ENCODE measurements around the gene HOXA13.
A peak's percentile ranks its signal among the peaks of the same experiment; 100 is the strongest.

Gene HOXA13

DNA sequence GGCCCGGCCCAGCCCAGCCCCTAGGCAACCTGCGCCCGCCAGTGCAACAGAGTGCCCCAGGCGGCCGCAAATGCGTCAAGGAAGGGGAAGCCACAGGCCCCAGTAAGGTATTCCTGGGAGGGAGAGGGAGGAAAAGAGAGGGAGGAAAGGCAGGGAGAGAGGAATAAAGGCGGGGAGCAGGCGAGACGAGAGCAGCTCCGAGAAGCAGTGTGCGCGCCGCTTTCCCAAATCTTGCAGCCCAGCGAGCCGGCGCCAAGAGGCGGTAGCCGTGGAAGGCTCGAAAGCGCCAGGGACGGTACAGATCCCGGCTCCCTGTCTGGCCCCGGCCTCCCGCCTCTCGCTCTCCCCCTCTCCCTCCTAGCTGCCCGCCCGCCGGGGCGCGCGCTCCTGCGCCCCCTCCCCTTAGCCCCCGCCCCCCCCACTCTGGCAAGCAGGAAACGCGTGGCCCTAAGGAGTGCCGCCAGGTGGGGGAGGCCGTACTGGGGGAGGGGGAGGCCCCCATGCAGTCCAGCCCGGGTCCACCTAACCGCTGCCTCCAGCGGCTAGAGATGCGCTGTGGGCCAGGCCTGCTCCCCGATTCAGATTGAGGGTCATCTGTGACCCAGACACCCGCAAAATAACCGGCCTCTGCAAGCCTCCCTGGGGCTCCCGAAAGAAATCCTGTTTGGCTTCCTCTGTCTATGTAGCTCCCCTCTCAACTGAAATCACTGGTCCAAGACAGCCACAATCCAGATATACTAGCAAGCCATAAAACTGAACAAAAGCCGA is 30.0 kb downstream of the HOXA13 start:
- DNase-seq, result no peak

DNA sequence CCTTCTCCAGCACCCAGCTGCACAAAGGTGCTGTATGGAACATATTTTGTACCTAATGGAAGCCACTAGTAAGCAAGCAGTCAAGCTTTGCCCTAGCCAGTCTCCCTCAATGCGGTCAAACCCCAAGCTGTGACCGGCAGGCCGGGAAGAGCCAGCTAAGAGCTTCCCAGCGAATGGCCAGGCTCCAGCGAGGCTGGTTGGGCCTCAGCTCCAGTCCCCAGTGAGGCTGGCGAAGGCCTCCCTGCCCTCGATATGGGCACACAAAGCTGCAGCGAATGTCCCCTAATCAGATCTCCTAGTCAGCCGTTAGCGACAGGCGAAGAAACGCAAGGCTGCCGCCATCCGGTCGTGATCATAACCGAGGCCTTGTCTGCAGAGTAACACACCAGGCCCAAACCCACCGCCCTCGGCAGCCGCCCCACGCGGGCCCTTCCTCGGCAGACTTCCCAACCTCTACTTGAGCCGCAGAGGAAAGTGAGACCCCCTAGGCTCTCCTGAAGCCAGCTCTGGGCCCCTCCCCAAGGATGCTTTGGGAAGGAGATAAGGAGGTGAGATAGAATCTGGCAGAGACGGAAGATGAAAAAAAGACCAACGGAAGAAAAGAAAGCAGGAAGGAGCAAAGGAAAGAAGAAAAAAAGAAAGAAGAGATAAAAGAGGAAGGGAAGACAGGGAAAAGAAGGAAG is 31.5 kb downstream of the HOXA13 start:
- no peak for DNase-seq

DNA sequence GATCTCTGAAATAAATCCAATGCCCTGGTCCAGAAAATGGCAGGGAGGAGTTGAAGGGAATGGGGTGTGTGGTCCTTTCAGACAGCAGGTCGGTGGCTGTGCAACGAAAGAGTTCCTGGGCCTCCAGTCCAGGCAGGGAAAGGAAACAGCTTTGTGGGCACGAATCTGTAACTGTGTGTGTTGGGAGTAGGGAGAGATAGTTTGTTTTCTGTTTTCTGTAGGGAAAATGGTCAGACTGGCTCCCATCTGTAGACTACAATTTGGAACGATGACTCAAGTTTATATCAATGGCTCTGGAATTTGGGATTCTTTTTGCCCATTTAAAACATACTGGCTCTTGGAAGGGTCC is 32.0 kb downstream of the HOXA13 start:
- DNase-seq, result no peak

DNA sequence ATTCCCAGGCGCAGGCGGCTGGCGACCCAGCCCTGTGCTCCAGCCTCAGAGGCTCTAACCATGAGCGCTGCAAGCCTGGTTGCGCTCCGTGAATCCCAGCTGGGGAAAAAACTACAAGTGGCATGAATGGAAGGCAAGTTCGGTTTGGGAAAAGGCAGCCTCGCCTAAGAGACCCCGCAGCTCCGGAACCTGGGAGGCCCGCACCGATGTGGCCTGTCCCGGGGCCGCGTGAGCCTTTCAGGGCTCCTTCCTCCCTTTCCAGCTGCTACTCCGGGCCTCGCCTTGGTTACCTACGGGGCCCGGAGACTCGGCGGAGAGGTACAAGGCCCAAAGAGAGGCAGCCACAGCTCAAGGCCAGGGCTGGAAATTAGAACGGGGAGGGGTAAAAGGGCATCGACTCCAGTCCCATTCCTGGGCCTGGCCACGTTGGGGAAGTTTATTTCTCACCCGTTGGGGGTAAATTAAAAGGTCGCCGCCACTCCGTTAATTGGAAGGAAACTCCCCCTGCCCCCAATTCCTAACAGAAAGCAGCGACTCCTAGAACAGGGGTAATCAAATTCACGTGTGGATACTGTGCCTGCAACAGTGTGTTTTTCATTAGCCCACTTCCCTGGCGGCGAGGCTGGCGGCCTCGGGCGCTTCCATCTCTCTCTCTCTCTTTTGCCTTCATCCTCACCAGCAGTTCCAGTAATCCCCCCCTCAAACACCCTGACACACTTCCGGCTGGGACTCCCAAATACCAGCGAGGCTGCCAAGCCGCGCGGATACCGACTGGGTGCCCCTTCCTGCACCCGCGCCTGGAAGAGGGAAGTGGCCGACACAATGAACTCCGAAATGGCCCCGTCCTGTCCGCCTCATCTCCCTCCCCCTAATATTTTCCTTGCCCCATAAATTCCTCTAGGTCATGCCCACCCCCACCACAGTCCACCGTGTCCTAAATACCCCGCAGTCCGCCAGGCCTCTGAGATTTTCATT is 33.1 kb downstream of the HOXA13 start:
- no peak for DNase-seq

DNA sequence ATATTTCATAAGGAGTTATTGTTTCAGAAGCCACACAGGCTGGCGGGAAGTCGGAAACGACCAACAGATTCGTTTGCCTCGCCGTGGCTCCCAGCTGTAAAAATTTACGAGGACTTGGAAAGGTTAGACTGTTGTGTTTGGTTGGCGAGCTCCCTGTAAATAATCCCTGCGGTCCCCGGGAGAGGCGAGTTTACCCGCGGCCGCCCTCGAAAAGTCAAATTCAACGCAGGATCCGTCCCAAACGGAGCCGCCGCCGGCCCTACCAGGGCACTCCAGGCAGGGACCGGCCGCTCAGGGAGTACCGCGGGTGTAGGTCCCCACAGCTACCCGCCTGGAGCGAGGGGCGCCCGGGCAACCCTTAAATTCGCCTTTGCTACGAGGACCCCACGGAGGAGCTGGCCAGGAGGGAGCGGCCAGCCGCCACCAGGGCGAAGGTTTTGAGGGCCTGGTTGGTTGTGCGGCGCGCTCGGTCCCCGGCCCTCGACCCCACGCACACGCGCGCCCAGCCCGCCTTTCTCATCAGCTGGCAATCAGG is 33.8 kb downstream of the HOXA13 start:
- DNase-seq, result no peak

DNA sequence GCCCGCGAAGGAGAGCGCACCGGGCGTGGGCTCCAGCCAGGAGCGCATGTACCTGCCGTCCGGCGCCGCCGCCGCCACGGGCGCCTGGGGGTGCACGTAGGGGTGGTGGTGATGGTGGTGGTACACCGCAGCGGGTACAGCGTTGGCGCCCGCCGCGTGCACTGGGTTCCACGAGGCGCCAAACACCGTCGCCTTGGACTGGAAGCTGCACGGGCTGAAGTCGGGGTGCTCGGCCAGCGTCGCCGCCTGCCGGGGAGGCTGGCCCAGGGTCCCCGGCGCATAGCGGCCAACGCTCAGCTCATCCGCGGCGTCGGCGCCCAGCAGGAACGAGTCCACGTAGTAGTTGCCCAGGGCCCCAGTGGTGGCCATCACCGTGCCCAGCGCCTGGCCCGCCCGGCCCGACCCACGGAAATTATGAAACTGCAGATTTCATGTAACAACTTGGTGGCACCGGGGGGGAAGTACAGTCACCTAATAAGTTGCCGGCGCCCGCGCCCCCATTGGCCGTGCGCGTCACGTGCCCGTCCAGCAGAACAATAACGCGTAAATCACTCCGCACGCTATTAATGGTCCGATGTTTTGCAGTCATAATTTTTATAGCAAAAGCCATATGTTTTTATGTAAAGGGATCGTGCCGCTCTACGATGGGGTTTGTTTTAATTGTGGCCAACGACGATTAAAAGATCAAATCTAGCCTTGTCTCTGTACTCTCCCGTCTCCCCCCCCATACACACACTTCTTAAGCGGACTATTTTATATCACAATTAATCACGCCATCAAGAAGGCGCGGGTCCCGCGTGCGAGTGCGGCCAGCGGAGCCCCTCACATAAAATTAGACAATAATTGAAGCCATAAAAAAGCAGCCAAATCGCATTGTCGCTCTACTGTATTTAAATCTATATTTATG is 34.5 kb downstream of the HOXA13 start, which contains the start of gene HOXA9:
Gene HOXA9, minus strand, starts transcription at position 449 of the 907 bp plus-strand sequence. Its CDS starts 80 bp downstream, at position 369.
- no peak for DNase-seq

DNA sequence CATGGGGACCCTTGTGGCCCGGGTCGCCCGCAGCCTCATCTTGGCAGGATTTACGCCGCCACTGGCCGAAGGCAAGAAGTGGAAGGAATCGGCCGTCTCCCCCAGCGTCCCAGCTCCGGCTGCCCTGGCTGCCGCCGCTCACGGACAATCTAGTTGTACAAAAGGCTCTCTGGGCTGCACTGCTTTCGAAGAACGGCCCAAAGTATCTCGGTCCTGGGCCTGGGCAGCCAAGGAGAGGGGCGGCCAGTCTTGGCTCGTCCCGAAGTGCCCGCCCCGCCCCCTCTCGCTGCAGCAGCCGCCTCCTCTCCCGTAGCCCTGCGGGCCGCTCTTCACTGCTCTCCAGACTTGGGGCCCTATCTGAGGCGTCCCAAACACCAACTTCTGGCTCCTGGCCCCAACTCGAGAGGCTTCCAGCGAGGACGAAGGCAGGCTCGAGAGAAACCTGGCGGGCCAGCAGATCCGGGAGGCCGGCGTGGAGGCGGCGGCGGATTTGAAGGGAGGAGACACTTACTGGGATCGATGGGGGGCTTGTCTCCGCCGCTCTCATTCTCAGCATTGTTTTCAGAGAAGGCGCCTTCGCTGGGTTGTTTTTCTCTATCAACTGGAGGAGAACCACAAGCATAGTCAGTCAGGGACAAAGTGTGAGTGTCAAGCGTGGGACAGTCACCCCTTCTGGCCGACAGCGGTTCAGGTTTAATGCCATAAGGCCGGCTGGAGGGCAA is 35.4 kb downstream of the HOXA13 start:
- no peak for DNase-seq

DNA sequence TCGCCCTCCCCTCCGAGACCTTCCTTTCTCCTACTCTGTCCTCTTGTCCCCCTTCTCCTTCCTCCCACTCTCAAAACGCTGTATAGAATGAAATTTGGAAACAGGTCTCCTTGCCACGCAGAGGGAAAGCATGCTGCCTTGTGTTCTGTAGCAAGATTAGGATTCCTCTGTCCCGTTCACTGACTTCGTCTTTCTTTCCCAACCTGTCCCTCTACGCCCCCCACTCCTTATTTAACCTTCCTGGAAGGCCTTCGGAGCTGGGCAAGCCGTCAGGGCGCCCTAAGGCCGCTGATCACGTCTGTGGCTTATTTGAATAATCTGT is 35.9 kb downstream of the HOXA13 start:
- DNase-seq, result no peak

DNA sequence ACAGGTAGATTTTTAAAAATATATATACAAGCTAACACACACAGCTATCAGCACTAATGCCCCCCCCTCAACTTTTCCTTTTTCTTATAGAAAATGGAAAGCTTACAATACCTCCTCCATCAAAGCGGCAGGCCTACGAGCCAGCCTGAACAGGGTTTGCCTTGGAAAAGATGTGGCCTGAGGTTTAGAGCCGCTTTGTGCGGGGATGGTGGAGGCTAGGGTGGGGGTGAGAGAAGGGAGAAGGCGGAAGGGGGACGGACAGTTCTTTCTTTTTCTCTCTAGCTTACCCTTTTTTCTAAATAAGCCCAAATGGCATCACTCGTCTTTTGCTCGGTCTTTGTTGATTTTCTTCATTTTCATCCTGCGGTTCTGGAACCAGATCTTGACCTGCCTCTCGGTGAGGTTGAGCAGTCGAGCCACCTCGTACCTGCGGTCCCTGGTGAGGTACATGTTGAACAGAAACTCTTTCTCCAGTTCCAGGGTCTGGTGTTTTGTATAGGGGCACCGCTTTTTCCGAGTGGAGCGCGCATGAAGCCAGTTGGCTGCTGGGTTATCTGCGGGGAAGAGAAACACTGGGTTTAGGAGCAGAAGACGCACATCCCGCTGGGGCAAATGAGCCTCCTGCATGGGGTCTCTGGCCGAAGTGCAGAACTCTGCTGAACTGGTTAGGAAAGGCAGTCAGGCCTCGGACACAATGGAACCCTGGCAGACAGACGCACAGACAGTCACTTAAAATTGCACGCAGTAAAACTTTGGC is 36.4 kb downstream of the HOXA13 start:
- DNase-seq, result no peak

DNA sequence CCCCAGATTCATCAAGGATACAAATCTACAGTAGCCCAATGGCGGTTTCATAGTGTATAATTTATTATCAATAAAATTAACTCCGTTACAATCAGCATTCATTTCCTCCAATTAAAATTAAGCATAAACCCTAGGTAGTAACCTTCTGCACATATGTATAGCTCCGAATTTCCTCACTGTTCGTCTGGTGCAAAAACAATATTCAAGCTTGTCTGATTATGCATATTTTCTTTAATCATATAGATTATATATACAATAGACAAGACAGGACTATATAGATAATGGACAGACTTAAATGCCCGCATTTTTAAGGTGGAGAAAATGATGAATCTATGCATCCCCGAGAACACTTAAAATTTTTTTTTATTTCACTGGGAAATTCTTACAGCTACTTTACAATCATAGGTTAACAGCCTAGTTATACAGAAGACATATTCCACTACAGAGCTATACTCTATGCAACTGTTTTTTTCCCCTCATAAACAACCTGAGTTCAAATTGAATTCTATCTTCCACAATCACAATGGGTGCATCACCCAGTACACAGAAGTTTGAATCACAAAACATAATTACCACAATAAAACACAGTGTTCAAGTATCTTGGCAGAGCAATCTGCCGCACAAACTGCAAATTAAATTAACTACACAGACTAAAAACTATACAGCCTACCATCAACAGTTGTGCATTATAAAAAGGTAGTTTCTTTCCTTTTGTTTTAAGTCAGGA is 37.2 kb downstream of the HOXA13 start:
- DNase-seq, result no peak

DNA sequence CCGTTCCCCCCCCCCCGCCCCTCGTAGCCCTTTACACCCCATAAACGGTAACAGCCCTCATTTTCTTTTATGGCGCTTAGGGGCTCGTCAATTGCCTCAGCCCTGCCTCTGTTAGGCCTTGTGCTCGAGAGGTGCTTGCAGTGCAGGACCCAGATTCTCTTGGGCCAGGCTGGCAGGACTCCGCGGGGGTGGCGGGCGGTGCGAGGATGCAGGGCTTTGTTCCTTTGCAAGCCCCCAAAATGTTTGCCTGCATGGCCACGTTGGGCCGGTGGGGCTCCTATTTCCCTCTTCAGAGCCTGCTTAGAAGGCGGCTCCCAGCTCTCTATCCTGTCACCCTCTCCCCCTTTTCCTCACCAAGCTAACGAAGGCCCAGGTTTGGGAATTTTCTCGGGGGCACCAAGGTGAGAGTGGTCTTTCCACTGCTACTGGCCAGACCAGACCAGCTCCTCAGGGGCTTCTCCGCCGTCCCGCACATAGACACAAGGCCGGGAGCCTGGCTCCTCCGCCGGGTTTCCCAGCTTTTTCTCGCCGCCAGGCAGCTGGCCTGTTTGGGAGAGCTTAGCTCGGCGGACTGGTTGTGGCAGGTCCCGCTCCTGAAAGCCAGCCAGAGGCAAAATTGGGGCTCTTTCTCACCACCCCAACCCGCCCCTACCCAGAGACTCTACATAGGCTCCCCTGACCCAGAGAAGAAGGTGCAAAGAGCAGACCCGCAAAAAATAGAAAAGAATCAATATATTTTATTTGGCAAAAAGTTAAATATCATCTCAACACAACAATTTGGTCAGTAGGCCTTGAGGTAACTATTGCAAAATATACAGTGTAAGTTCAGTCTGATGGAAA is 38.0 kb downstream of the HOXA13 start:
- DNase-seq, result no peak

DNA sequence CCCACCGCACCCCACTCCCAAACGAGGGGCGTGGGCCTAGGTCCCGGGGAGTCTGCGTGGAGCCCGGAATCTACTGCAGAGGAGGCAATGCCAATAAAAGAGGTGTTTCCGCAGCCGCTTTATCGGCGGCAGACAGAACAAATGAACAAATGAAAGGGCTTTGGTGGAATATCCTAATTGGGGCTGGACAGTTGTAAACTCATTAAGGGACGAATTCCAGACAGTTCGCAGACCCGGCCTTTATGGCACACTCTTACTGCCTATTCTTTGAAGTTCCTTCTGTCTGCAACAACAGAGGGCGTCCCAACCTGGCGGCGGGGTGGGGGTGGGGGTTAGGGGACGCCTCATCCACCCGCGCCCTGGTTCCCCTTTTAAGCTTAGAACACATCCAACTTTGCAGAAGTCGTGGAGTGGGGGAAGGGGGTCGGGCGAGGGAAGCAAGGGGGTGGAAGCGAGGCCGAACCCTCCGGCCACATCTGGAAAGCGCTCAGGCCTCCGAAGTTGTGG is 38.6 kb downstream of the HOXA13 start:
- DNase-seq, result no peak

DNA sequence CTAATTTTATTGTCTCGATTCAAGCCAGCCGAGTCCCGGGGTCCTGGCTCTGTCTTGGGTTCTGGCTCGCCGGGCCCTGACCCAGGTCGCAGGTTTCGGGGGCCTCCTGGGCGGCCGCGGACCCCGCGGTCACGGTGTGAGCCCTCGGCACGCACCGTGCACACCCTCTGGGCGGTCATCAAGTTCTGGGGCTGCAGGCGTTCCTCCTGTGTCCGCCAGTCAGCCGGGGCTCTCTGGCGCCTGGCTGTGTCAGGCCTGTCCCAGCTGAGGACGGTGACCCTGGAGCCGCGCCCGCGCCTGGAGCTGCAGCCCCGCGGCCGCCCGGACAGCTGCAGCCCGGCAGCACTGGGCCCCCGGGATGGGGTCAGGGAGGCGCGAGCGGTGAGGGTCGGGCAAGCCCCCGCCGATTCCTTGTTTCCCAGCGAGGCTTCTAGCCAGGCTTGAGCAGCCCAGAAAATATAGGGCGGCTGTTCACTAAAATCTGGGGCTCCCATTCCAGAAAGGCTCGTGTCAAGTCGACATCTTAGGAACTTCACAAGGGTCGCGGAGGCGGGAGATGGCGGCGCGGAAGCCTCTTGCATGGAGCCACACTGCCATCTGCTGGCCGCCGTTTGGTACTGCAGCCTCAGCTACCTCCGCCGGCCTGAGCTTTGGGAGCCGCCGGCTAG is 39.2 kb downstream of the HOXA13 start:
- peak; percentile 86 to 88 for DNase-seq

DNA sequence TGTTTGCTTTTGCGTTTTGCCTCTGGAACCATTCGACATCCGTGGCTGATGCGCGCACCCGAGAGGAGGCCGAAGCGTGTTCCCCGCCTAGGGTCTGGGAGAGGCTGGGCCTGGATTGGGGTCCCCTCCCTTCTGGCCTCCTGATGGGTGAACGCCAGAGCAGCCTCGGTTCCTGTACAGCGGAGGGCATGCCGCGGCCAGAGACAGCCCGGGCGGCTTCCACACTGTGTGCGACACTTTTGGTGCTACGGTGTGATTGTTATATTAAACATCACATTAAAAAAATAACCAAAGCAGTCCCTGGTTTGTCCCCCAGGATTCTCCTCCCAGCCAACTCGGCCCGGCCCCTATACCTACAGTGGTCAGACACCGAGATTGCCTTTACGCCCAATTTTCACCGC is 39.7 kb downstream of the HOXA13 start:
- no peak for DNase-seq

DNA sequence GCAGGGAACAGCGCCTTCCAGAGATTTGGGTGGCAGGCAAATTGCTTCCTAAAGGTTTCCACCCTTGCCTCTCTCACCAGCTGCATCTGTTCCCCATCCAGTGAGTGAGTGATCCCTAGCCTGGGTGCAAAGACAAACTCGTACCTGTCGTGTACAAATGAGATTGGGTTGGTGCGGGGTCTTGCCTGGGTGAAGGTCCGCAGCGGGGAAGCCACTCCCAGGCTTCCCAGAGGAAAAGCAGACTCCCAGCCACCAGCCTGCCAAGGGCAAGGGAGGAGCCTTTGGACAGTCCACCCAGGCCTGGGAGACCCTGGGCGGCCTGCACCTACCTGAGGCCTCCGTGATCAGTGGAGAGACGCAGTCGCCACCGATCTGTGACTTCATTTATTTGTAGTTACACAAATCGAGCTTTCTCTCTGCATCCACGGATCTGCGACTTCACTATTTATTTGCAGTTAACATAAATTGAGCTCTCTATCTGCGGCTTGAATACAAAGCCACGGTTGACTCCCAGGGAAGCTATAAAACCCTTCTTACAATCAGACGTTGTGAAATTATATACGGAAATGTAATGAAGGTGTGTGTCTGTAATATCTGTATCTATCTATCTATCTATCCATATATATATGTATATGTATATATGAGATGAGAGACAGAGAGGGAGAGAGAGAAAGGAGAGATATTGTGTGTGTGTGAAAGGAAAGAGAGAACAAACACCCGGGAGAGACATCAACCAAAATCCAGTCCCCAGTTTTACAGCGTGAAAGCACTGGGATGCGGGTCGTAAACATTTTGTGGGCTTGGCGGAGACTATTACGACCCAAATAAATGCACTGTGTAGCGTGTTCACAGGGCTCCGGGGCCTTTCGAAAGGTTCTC is 40.4 kb downstream of the HOXA13 start:
- DNase-seq, result no peak

DNA sequence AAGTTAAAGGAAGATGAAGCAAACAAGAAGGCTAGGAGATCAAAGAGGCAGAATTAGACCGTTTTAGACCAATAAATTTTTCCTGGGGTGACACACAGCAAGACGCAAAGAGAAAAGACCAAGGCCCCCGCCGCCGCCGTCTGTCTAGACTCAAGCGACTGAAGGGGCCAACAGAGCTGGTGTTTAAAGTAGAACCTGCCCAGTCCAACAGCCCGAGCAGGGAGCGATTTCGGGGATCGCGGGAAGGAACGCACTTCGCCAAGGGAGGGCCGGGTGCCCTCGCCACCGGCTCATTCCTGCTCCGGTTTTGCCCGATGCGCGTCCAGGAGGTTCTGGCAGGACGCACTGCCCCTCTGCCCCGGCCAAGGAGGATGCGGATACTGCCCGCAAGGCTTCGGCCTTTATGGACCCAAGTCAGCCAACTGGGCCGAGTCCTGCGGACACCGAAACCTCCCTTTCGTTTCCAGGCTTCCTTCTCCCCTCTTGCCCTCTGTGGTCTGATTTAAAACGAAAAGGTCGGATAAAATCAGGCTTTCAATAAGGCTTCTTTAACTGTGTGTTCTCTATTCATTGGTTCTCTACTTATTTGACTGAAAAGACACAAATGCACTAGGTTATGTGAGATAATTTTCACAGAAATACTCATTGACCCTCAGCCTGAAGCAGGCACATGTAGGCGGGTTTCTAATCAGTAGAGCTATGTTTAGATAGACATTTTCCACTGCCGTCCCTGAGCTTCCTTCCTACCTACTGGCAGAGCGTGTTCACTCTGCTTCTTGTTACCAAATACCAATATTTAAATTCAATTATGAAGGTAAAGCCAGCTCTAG is 41.2 kb downstream of the HOXA13 start:
- no peak for DNase-seq
